Tibial nerve (tissue), 4 donors: ENCODE measurements around the gene GCSAM.

Experiments used
- EP300 ChIP-seq, 2 donors: sonication (generic); formaldehyde crosslinking; IDR thresholded peaks; one replicate each; pipeline ENCODE4 v1.6.1; 2017; ENCODE audit warnings: antibody characterized with exemption in 2 of 2, mild to moderate bottlenecking in 1 of 2
- POLR2A ChIP-seq, 2 donors: fragments of 450-650 bp; IDR thresholded peaks; one replicate each; pipeline ENCODE4 v1.6.1; 2017; ENCODE audit warnings: antibody characterized with exemption in 2 of 2, mild to moderate bottlenecking in 2 of 2, moderate library complexity in 2 of 2
- TF ChIP-seq, protein P1 (sequence below), 5 experiments: fragments of 200-600 bp in 3 of 5; fragments of 450-650 bp in 2 of 5; sonication (generic) in 3 of 5; IDR thresholded peaks; one replicate each; pipeline ENCODE4 v1.5.1; 2016 to 2019; ENCODE audit warnings: antibody characterized with exemption in 5 of 5, mild to moderate bottlenecking in 3 of 5, moderate library complexity in 2 of 5

DNA sequence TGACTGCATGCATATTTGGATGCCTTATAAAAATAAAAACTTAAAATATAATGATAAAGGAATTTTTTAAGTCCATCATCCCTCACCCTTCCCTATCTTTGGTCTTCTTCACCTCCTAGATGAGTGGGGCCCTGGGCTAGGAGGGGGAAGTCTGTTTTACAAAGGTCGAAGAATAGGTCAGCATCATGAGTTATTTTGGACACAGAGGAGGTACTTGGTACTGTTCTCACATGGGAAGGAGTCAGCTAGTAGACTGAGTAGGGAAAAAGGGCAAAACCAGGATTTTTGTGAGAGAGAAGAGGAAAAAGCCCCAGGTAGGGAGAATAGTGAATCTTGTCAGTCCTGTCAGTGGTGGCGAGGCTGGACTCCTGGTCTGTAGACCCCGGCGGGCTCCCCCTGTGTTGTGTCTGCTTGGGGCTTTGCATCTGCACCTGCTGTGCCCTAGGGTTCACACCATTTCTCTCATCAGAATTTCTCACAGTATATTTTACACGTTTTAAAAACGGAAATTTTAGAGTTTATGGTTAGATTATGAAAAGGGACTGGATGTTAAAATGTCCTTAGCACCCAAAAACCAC is 17.2 kb downstream of the GCSAM start:
- TF ChIP-seq, protein P1, sequence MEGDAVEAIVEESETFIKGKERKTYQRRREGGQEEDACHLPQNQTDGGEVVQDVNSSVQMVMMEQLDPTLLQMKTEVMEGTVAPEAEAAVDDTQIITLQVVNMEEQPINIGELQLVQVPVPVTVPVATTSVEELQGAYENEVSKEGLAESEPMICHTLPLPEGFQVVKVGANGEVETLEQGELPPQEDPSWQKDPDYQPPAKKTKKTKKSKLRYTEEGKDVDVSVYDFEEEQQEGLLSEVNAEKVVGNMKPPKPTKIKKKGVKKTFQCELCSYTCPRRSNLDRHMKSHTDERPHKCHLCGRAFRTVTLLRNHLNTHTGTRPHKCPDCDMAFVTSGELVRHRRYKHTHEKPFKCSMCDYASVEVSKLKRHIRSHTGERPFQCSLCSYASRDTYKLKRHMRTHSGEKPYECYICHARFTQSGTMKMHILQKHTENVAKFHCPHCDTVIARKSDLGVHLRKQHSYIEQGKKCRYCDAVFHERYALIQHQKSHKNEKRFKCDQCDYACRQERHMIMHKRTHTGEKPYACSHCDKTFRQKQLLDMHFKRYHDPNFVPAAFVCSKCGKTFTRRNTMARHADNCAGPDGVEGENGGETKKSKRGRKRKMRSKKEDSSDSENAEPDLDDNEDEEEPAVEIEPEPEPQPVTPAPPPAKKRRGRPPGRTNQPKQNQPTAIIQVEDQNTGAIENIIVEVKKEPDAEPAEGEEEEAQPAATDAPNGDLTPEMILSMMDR (IDR thresholded peaks at IDR 0.05): no peak
- no peak for TF ChIP-seq POLR2A (IDR thresholded peaks at IDR 0.05)
- no peak for TF ChIP-seq EP300 (IDR thresholded peaks at IDR 0.05)
